Measurements from ENCODE around the gene CAPN2.
A peak's percentile ranks its signal among the peaks of the same experiment; 100 is the strongest.

CAPN2 gene

GRCh38 chr1:223730479-223731132, 18.3 kb downstream of the CAPN2 start:
- TF ChIP-seq CREB1 (IDR thresholded peaks at IDR 0.05; ENCODE audit: low read depth) (no peak), NFIC (IDR thresholded peaks at IDR 0.05) (no peak), TEAD4 (IDR thresholded peaks at IDR 0.05) (no peak), EGR1 (IDR thresholded peaks at IDR 0.05) (no peak), CEBPB (IDR thresholded peaks at IDR 0.05) (no peak)

GRCh38 chr1:223731133-223731770, 18.9 kb downstream of the CAPN2 start:
- TF ChIP-seq TAF1 (IDR thresholded peaks at IDR 0.05; ENCODE audit: low read depth): no peak
- no peak for TF ChIP-seq TEAD4 (IDR thresholded peaks at IDR 0.05)
- no peak for TF ChIP-seq CREB1 (IDR thresholded peaks at IDR 0.05; ENCODE audit: low read depth)
- TF ChIP-seq FOXM1 (IDR thresholded peaks at IDR 0.05; ENCODE audit: borderline replicate concordance, low read depth): no peak
- TF ChIP-seq NFIC (IDR thresholded peaks at IDR 0.05): peak; percentile 71
- TF ChIP-seq ZBTB7A (IDR thresholded peaks at IDR 0.05; ENCODE audit: low read depth): no peak
- no peak for TF ChIP-seq REST (IDR thresholded peaks at IDR 0.05; ENCODE audit: low read depth)
- no peak for TF ChIP-seq MAX (IDR thresholded peaks at IDR 0.05)
- no peak for TF ChIP-seq EGR1 (IDR thresholded peaks at IDR 0.05)

DNA sequence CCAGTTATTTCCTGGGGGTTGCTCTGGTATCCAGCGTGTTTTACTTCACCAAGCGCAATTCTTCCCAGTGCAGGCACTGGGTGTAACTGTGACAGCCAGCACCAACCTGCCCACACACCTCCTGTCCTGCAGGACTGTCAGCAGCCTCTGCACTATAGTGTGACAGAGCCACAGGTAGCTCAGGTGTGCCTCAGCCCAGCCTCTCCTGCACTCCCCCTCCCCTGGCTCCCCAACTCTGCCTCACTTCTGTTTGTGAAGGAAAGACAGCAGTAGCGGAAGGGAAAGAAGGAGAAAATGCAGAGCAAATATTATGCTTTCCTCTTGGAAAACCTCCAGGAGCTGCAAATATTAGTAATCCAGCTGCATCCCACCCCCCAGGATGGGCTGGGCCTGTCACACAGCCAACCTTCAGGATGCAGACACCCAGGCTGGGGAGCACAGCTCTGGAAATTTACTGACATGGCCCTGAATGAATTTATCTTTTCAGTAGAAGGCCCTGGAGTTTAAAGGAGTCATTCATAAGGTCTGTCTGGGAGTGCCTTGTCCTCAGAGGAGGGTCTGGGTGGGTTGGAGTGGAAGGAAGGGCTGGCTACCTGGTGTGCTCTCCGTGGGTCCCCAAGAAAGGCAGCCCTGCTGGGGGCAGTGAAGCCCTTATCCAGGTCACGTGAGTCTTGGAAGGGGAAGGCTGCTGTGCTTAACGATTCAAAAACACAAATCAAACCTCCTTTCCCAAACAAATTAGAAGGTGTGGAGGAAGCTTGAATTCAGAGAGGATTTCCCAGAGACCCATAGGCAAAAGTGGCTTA, 20.9 kb downstream of the CAPN2 start:
- no peak for TF ChIP-seq MAX (IDR thresholded peaks at IDR 0.05)
- TF ChIP-seq FOXM1 (IDR thresholded peaks at IDR 0.05; ENCODE audit: borderline replicate concordance, low read depth): no peak
- no peak for TF ChIP-seq TEAD4 (IDR thresholded peaks at IDR 0.05)
- no peak for TF ChIP-seq CREB1 (IDR thresholded peaks at IDR 0.05; ENCODE audit: low read depth)
- TF ChIP-seq EGR1 (IDR thresholded peaks at IDR 0.05): no peak
- no peak for TF ChIP-seq TAF1 (IDR thresholded peaks at IDR 0.05; ENCODE audit: low read depth)
- TF ChIP-seq RAD21 (IDR thresholded peaks at IDR 0.05; ENCODE audit: low read depth): no peak
- TF ChIP-seq, protein P1, sequence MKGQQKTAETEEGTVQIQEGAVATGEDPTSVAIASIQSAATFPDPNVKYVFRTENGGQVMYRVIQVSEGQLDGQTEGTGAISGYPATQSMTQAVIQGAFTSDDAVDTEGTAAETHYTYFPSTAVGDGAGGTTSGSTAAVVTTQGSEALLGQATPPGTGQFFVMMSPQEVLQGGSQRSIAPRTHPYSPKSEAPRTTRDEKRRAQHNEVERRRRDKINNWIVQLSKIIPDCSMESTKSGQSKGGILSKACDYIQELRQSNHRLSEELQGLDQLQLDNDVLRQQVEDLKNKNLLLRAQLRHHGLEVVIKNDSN (IDR thresholded peaks at IDR 0.05): no peak

DNA sequence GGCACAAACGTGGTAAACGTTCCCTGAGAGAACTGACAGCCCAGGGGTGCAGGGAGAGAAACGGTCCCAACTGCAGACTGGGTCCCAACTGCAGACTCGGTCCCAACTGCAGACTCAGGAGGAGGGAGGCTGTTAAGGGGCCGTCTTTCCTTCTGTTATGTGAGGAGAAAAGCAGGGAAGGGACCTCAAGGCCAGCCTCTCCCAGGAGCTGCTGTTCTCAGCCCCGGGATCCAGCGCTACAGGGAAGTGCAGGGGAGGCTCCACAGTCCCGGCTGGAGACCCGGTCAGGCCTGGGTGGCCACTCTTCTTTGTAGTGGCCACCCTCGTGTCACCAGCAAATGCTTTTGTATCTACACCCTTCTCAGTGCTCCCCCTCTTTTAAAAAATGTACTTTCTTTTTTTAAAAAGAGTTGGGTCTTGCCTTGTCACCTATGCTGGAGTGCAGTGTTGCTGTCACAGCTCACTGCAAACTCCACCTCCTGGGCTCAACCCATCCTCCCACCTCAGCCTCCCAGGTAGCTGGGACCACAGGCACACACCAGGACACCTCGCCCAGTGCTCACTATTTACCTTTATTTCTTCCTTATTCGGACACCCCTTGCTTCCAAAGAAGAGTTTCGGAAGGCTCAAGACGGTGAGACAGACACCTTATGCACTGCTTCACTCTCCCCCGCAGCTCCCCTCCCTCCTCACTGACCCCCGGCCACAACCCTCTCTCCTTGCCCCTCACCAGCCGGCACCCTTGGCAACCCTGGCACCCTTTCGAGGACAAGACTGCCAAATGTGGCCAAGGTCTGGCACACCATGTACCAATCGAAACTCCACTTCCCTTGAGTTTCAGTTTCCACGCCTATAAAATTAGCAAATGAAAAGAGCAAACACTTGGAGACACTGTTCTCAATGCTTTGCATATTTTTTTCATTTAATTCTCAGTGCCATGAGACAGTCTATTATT, 21.8 kb downstream of the CAPN2 start:
- TF ChIP-seq TCF12 (IDR thresholded peaks at IDR 0.05; ENCODE audit: low read depth) (no peak), CREB1 (IDR thresholded peaks at IDR 0.05; ENCODE audit: low read depth) (no peak), RAD21 (IDR thresholded peaks at IDR 0.05; ENCODE audit: low read depth) (no peak), YY1 (IDR thresholded peaks at IDR 0.05; ENCODE audit: low read depth) (no peak), ZBTB7A (IDR thresholded peaks at IDR 0.05; ENCODE audit: low read depth) (no peak), TEAD4 (IDR thresholded peaks at IDR 0.05) (no peak), EGR1 (IDR thresholded peaks at IDR 0.05) (no peak), FOXM1 (IDR thresholded peaks at IDR 0.05; ENCODE audit: borderline replicate concordance, low read depth) (no peak), MAX (IDR thresholded peaks at IDR 0.05) (no peak), NFIC (IDR thresholded peaks at IDR 0.05) (no peak), CEBPB (IDR thresholded peaks at IDR 0.05) (no peak)
- TF ChIP-seq, protein P1 (IDR thresholded peaks at IDR 0.05): no peak

GRCh38 chr1:223737342-223737741, 25.0 kb downstream of the CAPN2 start:
- TF ChIP-seq RAD21 (IDR thresholded peaks at IDR 0.05; ENCODE audit: low read depth) (no peak), TEAD4 (IDR thresholded peaks at IDR 0.05) (no peak), NFIC (IDR thresholded peaks at IDR 0.05) (no peak), EP300 (IDR thresholded peaks at IDR 0.05; ENCODE audit: borderline replicate concordance) (no peak), TCF12 (IDR thresholded peaks at IDR 0.05; ENCODE audit: low read depth) (no peak), EGR1 (IDR thresholded peaks at IDR 0.05) (no peak), REST (IDR thresholded peaks at IDR 0.05; ENCODE audit: low read depth) (no peak), CEBPB (IDR thresholded peaks at IDR 0.05) (no peak), TAF1 (IDR thresholded peaks at IDR 0.05; ENCODE audit: low read depth) (no peak), MAX (IDR thresholded peaks at IDR 0.05) (no peak), CREB1 (IDR thresholded peaks at IDR 0.05; ENCODE audit: low read depth) (no peak), ZBTB7A (IDR thresholded peaks at IDR 0.05; ENCODE audit: low read depth) (no peak), FOXM1 (IDR thresholded peaks at IDR 0.05; ENCODE audit: borderline replicate concordance, low read depth) (no peak), YY1 (IDR thresholded peaks at IDR 0.05; ENCODE audit: low read depth) (no peak)
- TF ChIP-seq, protein P1 (IDR thresholded peaks at IDR 0.05): no peak

All from Ishikawa (cell line).